Measurements from ENCODE around the gene RTL1.

RTL1 gene

DNA sequence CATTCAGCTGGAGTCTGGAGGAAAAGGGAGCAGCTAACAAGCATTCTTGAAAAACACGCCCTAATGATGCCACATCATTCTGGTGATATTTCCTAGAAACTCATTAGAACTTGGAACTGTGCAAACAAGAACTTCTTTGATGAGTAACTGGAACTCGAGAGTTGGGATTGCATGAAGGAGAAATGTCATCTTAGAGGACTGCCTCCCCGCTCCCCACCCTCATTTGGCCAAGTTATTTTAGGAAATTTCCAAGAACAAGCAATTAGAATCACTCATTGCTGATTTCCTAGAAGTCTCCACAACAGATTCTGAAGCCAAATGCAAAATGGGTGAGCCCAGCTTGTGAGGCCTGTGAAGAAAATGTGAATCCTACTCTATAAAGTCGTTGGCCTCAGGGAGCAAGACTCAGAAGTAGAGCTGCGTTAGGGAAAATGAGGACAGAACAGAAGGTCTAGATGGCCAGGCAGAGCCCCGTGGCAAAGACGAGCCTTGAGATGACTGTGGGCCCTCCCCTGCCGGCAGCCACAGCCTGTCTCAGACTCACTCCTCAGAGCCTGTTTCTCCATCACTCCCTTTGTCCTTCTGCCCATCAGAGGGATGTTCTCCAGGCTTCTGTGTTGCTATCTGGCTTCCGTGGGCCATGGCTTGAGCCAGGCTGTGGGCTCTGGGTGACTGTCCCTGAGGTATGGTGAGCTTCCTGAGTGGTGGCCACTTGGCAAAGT, 38.4 kb downstream of the RTL1 start:
- DNase-seq, result no peak

DNA sequence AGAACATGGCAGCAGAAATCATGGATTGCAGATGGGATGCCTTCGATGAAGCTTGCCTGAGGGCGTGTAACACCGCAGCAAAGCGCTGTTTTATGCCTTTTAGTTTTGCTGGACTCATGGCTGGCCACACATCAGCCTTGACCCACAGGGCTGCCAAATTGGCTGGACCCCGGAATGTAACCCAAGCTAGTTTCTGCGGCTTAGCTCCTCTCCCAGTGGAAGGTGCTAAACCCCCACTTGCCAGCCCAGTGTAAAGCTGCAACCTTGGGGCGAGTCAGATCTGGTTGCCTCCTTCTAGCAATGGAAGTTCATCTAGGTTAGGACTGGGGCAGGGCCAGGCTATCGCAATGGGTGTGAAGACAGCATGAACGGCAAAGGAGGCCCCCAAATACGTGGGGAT, 39.3 kb downstream of the RTL1 start:
- DNase-seq, result no peak

DNA sequence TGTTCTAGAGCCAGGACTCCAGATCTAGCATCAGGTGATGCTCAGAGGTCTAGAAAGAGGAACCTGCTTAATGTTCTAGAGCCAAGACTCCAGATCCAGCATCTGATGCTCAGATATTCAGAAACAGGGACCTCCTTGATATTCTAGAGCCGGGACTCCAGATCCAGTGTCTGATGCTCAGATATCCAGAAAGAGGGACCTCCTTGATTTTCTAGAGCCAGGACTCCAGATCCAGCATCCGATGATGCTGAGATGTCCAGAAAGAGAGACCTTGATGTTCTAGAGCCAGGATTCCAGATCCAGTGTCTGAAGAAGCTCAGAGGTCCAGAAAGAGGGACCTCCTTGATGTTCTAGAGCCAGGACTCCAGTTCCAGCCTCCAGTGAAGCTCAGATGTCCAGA, 40.7 kb downstream of the RTL1 start:
- DNase-seq, result no peak

DNA sequence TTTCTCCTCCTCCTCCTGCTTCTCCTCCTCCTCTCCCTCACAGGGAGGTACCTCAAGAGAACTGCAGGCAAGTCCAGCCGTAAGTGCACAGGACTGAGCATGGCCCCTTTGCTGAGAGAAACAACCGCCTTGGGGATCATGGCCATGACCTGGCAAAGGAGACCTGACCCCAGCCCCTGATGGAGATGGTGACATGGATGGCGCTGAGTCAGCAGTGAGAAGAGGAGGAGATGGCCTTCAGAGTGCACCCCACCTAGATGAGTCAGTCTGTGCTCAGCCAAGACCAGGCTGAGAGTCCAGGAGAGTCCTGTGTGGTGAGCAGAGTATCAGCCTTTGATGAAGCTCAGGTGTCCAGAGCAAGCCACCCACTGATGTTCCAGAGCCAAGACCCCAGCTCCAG, 41.2 kb downstream of the RTL1 start:
- no peak for DNase-seq

DNA sequence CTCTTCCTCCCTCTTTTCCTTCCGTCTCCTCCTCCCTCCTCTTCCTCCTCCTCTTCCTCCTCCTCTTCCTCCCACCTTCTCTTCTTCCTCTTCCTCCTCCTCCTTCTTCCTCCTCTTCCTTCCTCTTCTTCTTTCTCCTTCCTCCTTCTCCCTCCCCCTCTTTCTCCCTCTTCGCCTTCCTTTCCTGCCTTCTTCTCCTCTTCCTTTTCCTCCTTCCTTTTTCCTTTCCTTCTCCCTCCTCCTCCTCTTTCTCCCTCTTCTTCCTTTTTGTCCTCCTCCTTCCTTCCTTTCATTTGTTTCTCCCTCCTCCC, 41.6 kb downstream of the RTL1 start:
- no peak for DNase-seq

DNA sequence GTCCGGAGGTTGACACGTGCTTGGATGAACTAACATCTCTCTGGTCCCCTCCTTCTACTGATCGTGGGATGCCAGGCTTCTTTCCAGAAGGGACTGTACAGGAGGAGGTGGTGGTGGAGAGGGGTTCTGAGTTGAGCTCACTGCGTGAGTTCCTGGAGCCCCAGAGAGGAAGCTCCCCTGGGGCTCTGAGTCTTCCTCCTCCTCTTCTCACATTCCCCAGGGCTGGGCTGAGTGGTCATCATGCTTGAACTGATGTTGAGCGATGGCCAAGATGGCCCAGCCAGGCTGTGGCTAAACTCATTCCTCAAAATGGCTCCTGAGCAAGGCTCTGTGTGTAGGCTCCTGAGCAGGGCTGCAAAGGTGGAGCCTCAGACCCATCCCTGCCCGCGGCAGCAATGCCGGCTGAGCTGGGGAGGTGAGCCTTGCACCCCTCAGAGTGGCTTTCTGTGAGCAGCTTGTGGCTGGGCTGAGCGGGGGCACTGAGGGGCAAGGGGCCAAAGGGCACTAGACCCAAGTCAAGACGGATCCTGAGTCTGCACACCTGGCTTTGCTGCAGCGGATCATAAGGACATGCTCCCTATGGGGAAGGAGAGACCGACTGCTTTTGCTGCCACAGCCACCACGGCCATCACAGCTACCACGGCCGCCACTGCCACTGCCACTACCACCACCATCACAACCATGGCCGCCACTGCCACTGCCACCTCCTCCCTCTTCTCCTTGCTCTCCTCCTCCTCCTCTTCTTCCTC, 42.2 kb downstream of the RTL1 start:
- DNase-seq, result no peak

DNA sequence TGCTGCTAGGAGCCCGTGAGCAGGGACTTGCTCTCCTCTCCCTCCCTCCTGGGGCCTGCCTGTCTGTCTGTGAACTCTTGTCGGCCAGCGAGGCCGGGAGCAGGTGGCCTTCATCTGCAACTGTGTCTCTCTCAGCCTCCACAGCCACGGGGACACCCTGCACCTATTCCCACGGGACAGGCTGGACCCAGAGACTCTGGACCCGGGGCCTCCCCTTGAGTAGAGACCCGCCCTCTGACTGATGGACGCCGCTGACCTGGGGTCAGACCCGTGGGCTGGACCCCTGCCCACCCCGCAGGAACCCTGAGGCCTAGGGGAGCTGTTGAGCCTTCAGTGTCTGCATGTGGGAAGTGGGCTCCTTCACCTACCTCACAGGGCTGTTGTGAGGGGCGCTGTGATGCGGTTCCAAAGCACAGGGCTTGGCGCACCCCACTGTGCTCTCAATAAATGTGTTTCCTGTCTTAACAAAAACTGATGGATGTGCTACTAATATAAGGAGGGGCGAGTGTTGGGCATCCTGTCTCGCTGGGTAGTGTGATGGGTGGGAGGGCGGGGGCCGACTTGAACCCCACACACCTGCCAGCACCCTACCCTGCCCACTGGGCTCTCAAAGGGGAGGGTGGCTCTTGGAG, 42.9 kb downstream of the RTL1 start:
- DNase-seq, result no peak

DNA sequence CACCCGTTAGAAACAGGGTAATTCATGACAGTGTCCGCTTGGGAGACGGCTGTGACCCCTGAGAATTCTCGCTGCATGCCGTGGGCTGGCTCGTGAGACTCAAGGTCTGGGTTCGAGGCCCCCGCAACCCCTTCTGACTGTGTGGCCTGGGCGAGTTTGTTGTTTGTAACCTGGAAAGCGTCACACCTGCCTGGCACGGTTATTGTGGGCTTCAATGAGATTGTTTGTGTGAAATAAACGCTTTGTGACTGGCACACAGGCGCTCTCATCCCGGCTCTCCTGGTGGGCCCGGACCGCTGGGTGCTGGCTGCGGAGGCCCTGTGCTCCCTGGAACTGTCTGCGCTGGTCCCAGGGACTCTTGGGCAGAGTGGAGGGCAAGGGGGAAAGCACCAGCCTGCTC, 43.7 kb downstream of the RTL1 start:
- DNase-seq, result no peak

DNA sequence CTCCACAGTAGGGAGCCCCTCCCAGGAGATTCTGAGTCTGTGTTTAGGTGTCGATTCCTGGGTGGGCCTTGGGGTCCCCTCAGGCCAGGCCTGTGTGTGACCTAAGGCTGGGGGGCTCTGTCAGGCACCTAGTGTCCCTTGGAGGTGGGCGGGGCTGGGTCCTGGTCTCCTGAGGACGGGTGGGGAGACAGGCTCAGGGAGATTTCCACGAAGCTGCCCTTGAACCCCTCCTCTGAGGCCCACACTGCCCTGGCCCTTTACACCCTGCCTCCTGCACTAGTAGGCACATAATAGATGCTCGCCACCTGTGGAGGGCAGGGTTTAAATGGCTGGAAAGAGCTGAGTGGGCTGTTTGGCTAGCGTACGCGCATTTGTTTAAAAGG, 44.7 kb downstream of the RTL1 start:
- DNase-seq, result no peak

DNA sequence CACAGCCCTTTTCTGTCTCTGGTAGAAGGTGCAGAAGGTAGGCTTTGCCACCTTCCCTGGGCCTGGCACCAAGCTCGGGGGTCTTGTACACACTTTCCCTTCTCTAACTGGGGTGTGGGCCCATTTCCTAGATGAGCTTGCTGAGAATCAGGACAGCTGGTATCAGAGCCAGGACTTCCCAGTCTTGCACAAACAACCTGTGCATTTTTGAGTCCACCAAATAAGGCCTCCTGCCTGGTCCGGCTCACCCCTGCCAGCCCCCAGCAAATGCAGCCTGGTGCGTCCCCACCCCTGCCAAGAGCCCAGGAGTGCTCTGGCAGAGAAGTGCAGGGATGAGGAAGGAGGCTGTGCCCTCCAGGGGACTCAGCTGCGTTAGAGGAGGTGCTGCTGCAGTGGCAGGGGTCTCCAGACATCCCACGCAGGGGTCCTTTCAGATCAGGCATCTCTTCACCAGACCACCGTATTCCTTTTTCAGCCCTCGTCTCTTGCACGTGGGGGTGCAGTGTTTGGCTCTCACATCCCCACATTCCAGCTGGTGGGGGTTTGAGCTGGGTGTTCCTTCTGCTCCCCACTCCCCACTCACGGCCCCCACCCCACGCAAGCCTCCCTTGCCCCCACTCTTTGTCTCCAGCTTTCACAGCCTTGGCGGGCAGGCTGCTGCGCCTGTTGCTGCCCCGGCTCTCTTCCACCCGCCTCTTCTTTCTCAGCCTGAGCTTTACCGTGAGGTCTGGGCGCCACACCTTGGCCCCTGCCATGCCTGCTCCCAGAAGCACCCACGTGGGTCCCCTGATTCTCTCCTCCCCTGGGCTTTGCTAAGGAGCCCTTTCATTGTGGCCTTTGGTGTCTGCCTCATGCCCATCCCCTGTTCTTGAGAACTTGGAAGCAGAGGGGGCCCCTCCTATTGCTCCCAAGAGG, 45.3 kb downstream of the RTL1 start:
- DNase-seq, result no peak

DNA sequence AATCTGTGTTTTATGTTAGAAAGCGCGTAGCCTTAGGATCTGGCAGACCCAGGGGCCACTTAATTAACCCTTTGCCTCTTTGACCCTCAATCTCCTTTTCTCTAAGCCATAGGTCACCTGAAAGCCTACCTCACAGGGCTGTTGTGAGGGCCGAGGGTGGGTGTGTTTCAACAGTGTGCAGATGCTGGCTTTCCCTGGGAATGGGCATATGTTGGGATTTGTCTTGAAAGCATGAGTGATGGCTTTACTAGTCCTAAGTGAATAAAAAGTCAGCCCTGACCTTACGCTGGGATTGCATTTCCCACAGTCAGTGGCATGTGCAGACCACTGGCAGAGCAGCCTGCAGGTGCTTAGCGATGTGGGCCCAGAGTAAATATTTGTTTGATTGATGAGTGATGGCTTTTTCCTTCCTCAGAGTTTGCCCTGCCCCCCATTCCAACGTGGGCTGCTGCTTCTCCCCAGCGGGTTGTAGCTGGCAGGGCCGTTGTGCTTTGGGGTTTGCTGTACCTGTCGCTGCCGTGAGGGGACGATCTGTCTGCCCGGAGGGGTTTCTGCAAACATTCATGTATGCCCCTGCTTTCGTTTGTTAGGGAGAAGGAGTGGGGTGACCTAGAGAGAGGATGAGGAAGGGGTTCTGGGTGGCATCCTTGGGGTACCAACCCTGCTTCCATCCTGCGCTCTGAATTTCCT, 46.1 kb downstream of the RTL1 start:
- DNase-seq, result no peak

DNA sequence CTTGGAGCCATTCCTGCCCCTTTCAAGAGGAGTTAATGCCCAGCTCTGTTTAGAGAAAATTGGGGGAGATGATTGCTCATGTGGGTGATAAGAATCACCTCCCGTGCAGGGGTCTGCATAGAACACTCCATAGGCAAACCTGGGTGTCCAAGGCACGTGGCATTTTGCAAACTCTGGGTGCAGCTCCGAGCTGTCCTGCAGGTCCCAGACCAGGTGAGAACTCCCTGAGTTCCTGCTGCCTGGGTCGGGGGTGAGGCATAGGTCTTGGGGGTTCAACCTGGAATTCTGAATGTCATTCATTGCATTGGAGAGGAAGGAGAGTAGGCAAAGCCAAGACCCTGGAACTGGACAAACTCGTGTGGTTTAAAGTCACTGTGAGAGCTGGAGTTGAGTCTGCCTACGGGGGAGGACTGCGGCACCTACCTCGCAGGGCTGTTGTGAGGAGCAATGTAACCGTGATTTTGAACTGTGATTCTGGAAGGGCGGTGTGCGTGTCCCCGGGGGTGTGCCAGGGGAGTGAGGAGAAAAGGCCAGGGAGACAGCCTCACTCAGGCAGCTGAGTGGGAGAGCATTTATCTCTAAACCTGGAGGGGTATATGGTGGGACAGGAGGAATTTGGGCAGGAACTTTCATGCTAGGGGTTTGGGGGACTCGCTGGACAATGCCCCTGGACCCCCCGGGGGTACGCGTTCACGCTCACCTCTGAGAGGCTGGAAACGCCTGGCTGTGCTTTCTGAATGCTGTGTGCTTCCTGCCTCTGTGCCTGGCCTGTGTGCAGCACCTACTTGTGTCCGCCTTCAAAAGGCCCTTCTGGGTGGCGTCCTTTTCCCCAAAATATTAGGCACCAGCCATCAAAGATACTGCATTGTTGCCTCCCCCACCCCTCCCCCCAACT, 47.2 kb downstream of the RTL1 start:
- no peak for DNase-seq

DNA sequence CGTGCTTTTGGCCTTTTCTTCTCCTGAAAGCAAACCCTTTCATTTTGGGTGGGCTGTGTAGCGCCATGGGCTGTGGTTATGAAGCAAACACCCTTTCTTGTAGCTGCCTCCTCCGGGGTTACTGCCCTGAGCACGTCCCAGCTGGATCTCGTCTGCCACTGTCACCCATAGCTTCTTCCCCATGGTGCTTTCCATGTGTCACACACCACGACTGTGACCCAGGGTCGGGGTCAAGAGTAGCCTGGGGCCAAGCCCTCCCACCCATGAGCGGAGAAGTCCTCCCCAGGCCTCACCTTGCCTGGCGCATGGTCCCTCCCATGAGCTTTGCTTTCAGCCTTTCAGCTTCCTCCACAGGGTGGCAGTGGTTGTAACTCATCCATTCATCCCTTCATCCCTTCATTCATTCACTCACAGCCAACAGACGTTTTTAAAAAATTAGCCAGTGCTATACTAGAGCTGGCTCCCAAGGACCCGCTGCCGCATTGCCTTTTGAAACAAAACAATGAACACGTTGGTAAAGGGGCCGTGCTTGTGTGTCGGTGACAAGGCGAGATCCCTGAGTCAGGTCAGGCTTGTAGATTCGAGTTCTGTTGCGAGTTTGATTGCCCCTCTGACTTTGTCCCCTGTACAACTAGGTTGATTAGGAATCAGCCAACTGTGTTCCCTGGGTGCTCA, 48.1 kb downstream of the RTL1 start:
- DNase-seq, result no peak

DNA sequence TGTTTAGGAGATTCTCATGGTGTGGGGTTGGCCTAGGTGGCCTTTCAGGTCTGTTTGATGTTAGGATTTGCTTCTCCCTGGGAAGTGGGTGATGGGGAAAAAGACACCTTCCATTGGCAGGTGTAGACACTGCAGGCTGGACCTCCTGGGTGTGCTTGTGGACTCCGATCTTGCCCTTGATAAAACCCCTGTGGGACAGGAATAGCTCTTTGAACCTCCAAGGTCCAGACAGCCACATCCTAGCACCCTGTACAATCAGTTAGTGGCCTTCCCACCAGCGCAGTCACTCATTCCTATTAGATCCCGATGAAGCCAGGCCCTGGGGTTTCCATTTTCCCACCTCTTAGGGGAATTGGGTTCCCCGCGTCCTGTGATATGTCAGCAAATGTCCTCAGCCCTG, 49.1 kb downstream of the RTL1 start:
- no peak for DNase-seq

DNA sequence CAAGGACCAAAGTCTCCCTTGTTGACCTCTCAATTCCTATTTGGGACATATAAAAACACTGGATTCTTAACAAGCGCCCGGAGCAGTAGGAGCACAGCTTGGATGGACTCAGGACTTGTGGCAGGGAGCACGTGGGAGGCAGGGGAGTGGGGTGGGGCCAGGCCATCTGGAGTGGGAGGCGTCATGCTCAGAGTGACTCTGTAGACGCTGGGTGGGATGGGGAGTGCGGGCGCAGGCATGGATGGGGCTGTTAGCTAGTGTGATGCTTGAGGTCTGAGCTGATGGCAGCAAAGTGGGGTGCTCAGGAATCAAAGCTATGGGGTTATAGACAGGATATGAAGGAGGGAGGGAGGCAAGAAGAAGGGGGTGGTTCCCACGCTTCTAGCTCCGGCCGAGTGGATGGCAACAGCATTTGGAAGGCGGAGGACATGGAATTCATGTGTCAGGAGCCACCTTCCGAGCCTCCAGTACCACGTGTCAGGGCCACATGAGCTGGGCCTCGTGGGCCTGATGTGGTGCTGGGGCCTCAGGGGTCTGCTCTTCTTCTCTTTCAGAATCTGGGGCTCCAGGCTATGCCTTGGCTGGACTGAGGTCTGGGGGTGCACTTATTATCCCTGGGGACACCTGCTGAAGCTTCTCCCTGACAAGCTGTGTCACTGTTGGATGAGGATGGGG, 51.4 kb downstream of the RTL1 start:
- no peak for DNase-seq

DNA sequence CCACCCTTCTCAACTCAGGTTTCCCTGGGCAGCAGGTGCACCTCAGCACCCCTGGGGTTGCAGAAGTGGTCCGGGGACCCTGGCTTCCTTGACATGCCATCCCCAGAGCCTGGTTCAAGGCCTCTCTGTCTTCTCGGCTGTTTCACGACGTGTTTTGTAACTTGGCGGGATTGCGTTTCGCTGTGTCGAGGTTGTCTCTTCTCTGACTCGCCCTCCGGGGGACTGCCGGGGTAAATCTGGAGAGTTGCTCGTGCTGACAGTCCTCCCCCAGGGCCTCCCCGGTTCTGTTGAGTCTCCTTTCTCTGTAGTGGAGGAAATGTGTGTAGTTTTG, 52.0 kb downstream of the RTL1 start:
- DNase-seq, result no peak

DNA sequence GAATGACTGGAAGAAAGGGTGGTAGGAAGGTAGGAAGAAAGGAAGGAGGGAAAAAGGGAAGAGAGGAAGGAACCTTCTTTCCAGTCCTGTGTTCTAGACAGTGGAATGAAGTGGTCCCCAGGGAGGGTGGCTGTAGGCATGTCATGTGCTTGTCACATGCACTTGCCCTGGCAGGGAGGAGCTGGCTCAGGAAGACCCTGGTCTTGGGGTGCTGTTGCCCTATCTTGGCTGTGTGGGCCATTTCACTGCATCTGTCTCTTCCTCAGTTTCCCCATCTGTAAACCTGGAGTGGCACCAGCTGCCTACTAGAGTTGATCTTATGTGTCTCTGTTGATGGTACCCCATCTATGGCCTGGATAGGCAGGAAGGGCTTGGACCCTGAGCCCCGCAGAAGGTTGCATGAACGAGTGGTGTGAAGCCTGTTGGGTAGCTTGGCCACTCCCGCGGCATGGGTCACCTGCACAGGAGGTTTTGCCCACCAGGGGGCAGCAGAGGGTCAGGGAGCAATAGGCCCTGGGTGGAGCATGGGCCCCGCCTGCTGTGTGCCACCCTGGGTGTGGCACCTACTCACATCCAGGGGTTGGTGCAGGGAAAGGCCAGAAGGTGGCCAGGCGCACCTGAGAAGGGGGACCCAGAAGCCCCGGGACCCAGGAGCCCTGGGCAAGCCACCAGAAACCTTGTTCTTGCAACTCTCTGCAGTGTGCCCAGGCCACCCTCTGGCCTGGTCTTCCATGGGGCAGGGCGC, 52.5 kb downstream of the RTL1 start:
- peak; percentile 80 for DNase-seq

DNA sequence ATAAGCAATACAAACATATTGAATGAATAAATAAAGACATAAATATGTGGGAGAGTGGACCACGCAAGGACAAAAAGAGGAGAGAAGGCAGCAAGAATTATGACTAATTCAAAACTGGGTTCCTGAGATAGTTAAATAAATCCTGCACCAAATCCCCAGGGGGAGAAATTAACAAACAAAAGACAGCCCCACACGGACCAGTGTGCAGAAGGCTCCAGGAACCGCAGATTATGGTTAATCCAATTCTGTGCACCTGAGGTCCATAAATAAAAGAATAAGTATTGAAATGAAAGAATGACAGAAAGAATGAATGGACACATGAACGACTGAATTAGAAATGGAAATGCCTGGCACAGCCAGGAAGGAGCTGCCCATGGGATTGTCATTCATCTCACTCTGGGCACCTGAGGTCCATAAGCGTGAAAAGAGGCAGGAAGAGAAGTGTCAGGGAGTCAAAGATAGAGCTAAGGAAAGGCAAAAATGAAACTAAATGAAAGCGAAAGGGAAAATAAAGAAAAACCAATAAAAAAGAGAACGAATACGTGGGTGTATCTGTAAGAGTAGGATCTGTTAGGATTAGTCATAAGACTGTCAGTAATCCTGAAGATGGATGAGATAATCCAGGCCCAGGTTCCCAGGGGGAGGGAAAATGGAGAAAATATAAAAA, 54.3 kb downstream of the RTL1 start:
- DNase-seq, result no peak

DNA sequence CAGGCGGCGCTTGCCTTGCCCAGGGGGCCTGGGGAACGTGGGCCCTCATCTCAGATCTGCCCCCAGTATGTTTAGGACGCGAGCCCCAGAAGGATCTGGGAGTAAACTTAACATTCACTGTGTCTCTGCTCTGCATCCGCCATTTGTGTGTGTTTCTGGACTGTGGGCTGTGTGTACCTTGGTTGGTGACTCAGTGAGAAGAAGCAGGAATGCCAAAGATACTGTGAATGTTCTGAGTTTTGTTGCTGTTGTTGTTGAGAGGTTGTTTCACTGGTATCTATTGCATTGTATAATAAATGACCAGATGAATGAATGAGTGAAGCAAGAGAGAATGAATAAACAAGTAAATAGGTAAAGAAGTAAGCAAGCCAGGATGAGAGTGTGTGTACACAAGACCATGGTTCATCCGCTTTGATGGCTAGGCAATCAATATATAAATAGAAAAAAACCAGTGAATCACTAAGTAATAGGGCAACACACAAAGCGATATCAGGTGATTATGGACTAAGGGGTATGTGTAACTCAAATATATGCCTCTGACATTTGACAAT, 57.1 kb downstream of the RTL1 start:
- DNase-seq, result no peak

Measured in stimulated activated CD4-positive, alpha-beta T cell treated with anti-CD3 and anti-CD28 coated beads, Interleukin-12 subunit alpha, Interleukin-12 subunit beta, amount 100 ng/mL, for 4 hours (primary cell).